Measurements from ENCODE around the gene KCNIP2.

DNA sequence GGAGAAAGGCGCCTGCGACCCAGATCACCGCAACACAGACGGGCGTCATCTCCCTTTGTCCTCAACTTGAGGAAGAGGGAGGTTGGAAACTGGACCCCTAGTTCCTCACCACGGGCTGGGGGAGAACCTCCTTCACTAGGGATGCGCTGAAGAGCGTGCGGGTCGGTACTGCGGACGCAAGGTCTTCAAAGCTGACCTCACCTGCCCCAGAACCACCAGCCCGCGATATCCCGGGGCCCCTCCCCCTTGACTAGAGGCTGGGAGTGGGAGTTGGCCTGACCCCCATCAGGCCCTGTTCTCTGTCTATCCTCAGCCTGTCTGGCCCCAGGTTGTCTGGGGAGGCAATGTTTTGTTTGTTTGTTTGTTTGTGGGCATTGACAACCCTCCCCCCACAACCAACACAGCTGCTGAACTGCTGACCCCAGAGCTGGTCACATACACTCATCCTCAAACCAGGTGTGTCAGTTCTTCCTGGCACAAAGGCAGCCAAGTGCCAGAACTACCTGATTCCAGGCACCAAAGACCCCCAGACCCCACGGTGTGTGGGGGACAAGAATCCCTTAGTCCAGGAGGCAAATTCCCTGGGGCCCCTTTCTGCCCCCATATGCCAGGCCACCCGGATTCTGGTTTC is 63.3 kb downstream of the KCNIP2 start:
- TF ChIP-seq CTCF (IDR thresholded peaks at IDR 0.05) (no peak), EP300 (IDR thresholded peaks at IDR 0.05) (no peak)

All from esophagus muscularis mucosa (tissue), 3 donors.